T-helper 9 cell (primary cell): ENCODE data around the gene UBE2O.

Experiments
- DNase-seq: peaks from one replicate; pipeline ENCODE4 v3.0.0-alpha.2; 2020

The UBE2O gene

GRCh38 chr17:76385892-76386786 is 66.8 kb downstream of the UBE2O start:
- peak; percentile 78 for DNase-seq

DNA sequence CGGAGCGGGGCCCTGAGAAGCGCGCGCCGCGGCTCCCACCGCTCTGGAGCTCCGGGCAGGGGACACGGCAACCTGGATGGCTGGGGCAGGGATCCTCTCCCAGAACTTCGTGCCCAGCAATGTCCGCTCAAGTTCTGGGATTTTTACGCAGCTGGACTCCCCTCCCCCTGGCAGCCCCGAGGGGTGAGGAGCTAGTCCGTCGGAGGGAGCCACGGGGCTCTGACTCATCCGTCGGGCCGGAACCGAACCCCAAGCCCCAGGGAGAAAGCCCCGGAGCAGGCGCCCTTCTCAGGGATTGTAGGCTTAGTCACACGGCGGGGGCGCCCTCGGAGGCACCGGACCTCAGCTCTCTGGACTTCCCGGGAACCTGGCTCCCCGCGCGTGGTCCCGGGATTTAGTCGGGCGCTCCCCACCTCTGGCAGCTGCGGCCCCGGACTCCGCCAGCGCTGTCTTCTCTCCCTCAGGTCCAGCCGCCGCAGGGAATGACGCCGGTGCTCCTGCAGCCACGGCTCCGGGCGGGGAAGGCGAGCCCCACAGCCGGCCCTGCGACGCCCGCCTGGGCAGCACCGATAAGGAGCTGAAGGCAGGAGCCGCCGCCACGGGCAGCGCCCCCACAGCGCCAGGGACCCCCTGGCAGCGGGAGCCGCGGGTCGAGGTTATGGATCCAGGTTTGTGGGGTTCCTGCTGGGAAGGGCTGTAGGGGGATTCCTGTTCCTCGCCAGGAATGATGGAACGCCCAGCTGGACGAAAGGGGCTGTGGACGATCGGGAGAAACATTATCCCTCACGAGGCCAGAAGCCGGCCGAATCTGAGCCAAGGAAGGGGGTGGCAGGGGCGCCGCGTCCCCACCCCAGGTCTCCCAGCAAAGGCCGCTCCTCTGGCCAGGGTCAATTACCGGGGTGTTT is 67.7 kb downstream of the UBE2O start:
- DNase-seq, result peak; percentile 38

DNA sequence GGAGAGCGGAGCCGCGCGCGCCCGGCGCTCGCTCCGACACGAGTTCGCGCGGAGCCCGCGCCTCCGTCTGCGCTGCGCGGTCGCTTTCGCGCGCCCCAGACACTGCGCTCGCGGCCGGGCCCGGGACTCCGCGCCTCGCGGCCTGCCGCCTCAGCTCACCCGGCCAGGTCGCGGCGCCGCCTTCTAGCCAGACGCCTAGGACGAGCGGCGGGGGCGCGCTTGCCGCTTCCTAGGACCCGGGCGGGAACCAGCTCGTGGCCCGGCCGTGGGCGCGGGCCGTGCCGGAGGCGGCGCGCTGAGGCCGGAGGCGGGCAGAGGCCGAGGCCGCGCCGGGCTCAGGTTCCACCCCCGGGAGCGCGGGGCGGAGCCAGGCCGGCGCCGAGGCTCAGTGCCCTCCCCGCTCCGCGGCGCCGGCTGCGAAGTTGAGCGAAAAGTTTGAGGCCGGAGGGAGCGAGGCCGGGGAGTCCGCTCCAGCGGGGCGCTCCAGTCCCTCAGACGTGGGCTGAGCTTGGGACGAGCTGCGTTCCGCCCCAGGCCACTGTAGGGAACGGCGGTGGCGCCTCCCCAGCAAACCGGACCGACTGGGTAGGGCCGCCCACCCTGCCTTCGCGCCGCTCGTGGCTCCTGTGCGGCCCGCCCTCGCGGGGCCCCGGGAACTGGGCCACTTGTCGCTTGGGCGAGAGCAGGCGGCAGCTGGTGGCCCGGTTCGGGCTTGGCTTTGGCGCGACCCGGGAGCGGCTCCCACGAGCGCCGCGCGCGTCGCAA is 68.5 kb downstream of the UBE2O start, which contains the start of gene SPHK1:
Gene SPHK1 (plus strand): TSS at position 388 of the 765 bp plus-strand sequence. CDS start 1,036 bp downstream, outside the sequence.
- DNase-seq, result peak; percentile 30

DNA sequence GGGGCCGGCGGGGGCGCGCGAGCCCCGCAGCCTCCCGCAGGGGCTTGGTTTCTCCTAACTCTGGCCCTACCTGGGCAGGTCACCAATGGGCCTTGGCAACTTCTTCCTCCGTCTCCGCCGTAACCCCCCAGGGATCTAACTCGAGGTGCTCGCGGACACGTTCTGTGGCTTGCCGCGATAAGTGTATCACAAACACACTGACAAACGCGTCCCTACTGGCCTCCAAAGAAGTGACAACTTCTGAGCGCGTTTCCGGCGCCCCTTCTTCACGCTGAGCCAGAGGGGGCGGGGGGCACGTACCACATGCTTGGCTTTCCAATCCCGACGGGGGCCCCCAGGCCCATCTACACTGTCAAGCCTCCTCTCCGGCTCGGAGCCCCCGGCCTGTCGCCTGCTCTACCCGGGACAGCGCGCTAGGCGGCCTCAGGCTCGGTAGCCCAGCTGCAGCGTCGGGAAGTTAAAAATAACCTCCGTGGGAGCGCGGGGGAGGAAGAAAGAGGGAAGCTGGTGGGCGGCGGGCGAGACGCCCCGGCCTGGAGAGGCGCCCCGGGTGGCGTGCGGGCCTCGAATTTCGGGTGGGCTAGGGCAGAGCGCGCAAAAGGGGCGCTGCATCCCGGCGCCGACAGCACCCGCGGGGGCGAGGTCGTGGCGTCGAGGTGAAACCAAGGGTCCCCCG is 69.3 kb downstream of the UBE2O start:
- DNase-seq, result peak; percentile 14

GRCh38 chr17:76382803-76383545 is 70.0 kb downstream of the UBE2O start:
- peak; percentile 31 for DNase-seq

- DNase-seq, result no peak
Measured at GRCh38 chr17:76382351-76382802, 70.6 kb downstream of the UBE2O start.

GRCh38 chr17:76381633-76382350 is 71.2 kb downstream of the UBE2O start:
- DNase-seq, result no peak

DNA sequence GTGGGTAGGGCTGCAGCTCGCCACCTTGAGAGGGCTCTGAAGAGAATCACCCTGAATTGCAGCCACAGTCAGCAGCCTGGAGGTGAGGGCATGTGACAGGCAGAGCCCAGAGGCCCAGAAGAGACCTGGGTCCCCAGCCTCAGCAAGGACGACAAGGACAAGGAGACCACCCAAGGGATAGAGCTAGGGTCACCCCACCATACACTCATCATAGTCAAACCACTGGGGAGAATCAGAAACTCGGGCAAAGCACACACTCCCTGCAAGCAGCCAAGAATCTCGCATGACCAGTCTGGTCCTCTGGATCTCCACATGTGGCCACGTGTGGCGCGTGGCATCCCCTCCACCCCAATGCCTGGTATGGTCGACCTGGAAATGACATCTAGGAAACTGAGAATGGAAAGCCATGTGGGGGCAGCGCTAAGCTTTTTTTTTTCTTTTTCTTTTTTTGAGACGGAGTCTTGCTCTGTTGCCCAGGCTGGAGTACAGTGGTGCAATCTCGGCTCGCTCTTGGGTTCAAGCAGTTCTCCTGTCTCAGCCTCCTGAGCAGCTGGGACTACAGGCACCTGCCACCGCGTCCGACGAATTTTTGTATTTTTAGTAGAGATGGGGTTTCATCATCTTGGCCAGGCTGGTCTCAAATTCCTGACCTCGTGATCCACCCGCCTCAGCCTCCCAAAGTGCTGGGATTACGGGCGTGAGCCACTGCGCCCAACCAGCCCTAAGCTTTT is 73.1 kb downstream of the UBE2O start:
- DNase-seq, result no peak

DNA sequence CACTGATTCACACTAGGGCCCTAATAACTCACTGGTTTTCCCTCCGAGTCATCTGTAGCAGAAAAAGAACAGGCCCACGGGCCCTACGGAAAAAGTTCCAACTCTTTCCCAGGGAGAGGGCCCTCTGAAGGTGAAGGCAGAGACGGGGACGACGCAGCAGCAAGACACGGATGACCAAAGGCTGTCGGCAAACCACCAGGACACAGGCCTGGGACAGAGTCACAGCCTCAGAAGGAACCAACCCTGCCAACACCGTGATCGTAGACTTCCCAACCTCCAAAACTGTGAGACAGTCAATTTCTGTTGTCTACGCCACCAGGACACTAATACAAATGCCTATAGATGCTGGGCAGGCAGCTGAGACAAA is 73.7 kb downstream of the UBE2O start:
- DNase-seq, result no peak

DNA sequence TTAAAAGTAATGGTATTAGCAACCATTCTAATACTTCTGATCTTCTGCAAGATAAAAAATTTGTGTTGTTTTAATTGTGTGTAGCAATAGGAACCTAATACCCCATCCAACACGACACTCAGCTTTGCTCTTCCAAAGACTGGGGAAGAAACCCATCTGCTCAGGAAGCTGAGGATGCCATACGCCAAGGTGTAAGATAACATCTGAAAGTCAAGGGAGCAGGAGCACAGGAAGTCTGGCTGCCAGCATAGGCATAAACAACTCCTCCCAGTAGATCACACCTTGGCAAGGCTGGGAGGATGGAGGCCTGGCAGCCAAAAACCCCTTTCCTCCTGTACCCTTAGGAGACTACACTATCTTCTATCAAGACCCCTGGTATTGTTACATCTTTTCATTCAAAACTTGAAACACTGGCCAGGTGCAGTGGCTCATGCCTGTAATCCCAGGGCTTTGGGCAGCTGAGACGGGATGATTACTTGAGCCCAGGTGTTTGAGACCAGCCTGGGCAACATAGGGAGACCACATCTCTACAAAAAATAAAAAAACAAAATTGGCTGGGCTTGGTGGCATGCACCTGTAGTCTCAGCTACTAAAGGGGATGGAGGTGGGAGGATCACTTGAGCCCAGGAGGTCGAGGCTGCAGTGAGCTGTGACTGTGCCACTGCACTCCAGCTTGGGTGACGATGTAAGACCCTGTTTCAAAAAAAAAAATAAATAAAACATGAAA is 74.2 kb downstream of the UBE2O start:
- DNase-seq, result no peak

- no peak for DNase-seq
Measured at GRCh38 chr17:76376318-76377133, 76.4 kb downstream of the UBE2O start.

- DNase-seq, result no peak
Measured at GRCh38 chr17:76371656-76372628, 81.0 kb downstream of the UBE2O start.

DNA sequence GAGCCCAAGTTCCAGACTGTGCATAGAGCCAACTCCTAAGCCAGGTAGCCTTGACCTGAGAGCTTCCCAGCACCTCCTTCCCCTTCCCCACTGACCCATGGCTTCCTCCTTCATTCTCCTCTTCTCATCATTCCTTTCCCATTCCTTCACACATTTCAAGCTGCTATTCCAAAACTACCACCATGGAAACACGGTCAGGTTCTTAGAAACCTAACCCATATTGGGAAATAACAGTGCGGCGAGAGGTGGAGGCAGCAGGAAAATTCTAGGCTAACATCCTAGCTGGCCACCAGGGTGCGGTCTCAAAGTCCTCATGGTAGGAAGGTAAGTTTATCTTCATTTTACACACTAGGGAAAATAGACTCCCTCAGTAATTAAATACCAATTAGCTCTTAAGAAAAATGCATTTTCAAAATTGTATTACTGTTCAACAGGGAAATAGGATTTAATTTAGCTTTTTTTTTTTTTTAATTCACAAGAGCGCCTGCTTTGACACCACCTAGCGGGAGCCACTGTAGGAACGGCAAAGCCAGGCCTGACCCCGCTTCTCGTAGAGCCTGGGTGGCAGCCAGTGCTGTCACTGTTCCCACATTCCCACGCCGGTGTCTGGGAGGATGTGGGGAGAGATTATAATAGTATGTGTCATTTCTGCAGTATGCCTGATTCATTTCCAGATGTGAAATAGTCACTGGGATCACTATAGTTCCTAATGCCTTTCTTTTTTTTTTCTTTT is 82.5 kb downstream of the UBE2O start:
- no peak for DNase-seq

DNA sequence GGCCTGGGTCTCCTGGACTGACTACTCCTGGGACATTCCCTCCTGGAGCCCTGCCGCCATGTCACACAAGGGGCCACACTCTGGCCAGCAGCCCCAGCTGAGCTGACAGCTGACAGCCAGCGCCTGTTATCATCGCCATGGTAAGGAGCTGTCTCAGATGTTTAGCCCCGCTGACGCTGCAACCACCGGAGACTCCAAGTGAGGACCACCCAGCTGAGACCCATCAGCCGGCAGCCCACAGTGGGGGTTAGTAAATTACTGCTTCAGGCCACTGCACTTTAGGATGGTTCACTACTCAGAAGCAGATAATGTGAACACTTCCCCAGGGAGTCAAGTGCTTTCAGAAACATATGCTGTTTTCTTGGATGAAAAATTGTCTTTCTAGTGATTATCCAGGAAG is 83.1 kb downstream of the UBE2O start:
- no peak for DNase-seq

DNA sequence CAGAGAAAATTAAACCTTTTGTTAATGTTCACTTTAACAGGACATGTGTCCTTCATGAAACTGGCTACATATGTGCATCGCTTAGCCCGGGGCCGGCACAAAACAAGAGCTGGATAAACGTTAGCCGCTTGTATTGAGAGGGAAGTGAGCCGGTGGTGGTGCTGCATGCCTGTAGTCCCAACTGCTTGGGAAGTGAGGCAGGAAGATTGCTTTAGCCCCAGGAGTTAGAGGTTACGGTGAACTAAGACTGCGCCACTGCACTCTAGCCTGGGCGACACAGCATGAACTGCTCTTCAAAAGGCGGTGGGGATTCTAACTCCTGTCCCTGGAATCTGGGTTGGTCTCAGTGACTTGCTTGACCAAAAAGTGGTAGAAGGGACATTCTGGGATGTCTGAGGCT is 83.6 kb downstream of the UBE2O start:
- DNase-seq, result no peak

GRCh38 chr17:76368545-76368944 is 84.4 kb downstream of the UBE2O start:
- no peak for DNase-seq
